Activated CD4-positive, alpha-beta memory T cell treated with anti-CD3 and anti-CD28 coated beads for 36 hours (primary cell): ENCODE results near the gene CBY1. TPM values are rescaled to one million over a fixed set of nuclear protein-coding genes. Genes with fewer than 3 reads are reported as not detected.

Experiments used
- CTCF ChIA-PET: fragments of 350-600 bp; sonication (Branson Sonifier 250); formaldehyde crosslinking; loops from one replicate; lab custom pipeline; 2021; ENCODE audit warnings: antibody characterized with exemption, inconsistent platforms; lab: Charles Lee
- POLR2A ChIA-PET: fragments of 350-600 bp; sonication (Branson Sonifier 250); formaldehyde crosslinking; loops from one replicate; lab custom pipeline; 2021; ENCODE audit warnings: antibody characterized with exemption; lab: Charles Lee
- DNase-seq: peaks from one replicate; pipeline ENCODE4 v3.0.0-alpha.2; 2020
- H3K27ac Mint-ChIP-seq: one replicate; pipeline ENCODE4 v1.8.0; 2021; ENCODE audit warnings: mixed read lengths
- H3K27me3 Mint-ChIP-seq: one replicate; pipeline ENCODE4 v1.8.0; 2021; ENCODE audit warnings: mixed read lengths
- H3K36me3 Mint-ChIP-seq: one replicate; pipeline ENCODE4 v1.8.0; 2021; ENCODE audit warnings: mixed read lengths
- H3K4me1 Mint-ChIP-seq: one replicate; pipeline ENCODE4 v1.8.0; 2021; ENCODE audit warnings: low read depth, mixed read lengths
- H3K4me3 Mint-ChIP-seq: one replicate; pipeline ENCODE4 v1.8.0; 2021; ENCODE audit warnings: mild to moderate bottlenecking, mixed read lengths
- H3K9me3 Mint-ChIP-seq: one replicate; pipeline ENCODE4 v1.8.0; 2021; ENCODE audit warnings: mixed read lengths
- intact Hi-C: fragments of 100-400 bp; cut with micrococcal nuclease; formaldehyde crosslinking; loops from one replicate; pipeline ENCODE4 v1.15.1; 2023
- total RNA-seq, 2 experiments: library from RNA; stranded (reverse); gene quantifications; one replicate each; pipeline ENCODE4 v1.2.3, GENCODE V29; 2021

Gene CBY1
- total RNA-seq, 2 experiments from 2014 or later, result 9.8 to 14.6 TPM

GRCh38 chr22:38715176-38715764 is 58.8 kb downstream of the CBY1 start:
- no peak for DNase-seq
- Mint-ChIP-seq H3K27me3 (no peaks in the 10 kb centered on the region), H3K9me3 (no peaks in the 10 kb centered on the region), H3K27ac (no peak overlapping the region), H3K36me3 (peaks cover 37% of the 10 kb centered on the region), H3K4me1 (peaks cover 40% of the 10 kb centered on the region), H3K4me3 (no peak overlapping the region)
- POLR2A ChIA-PET, result interaction anchor here (0.6 to 1.7 kb wide), 2 partner anchors 9 to 19 kb away, joined by 3 to 4 read pairs; partner anchors contain the start of gene GTPBP1
- intact Hi-C loops, result no loop called here
- CTCF ChIA-PET, result interaction anchor here (0.6 to 1.4 kb wide), 5 partner anchors 10 to 1079 kb away, joined by 3 to 7 read pairs (median 4); no protein-coding TSS in a partner anchor

DNA sequence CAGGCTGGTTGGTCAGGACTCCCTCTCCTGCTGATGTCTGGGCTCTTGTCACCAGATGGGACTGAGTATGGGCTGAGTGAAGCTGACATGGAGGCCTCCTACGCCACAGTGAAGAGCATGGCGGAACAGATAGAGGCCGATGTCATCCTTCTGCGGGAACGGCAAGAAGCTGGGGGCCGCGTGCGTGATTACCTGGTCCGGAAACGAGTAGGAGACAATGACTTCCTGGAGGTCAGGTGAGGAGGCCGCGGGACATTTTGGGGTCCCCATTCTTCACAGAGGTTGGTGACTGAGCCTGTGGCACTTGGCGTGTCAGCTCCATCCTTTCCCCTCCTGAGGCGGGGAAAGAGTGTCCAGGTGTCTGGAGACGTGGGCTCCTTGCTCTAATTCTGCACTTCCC is 59.4 kb downstream of the CBY1 start:
- POLR2A ChIA-PET, result interaction anchor here (0.6 to 1.7 kb wide), 2 partner anchors 10 to 18 kb away, joined by 3 to 4 read pairs; partner anchors contain the start of gene GTPBP1
- no peaks in the 10 kb centered on the region for H3K27me3 Mint-ChIP-seq
- H3K9me3 Mint-ChIP-seq, result no peaks in the 10 kb centered on the region
- no peak overlapping the region for H3K27ac Mint-ChIP-seq
- H3K4me1 Mint-ChIP-seq, result peaks cover 35% of the 10 kb centered on the region
- H3K36me3 Mint-ChIP-seq, result peaks cover 33% of the 10 kb centered on the region
- CTCF ChIA-PET, result interaction anchor here (1.4 kb wide), 1 partner anchor 9 kb away, joined by 4 read pairs; no protein-coding TSS in a partner anchor
- intact Hi-C loops, result no loop called here
- H3K4me3 Mint-ChIP-seq, result no peak overlapping the region
- no peak for DNase-seq

DNA sequence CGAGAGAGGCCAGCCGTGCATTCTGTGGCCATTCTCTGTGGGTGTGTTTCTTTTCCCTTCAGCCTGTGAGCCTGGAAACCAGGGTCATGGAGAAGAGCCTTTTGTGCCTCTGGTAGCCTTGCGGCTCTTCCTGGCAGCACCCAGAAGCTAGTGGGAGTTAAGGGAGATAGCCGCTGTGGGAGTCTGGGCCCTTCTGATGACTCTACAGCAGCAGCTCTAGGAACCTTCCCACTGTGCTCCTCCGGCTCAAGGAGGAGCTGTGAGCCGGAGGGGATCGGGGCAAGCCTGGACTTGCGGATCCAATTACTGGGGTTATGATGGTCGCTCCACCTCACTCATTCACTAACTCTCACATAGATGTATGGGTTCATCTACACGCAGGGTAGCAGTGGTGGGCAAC is 59.8 kb downstream of the CBY1 start:
- Mint-ChIP-seq H3K4me1 (peaks cover 30% of the 10 kb centered on the region), H3K27ac (no peak overlapping the region), H3K4me3 (no peak overlapping the region), H3K27me3 (no peaks in the 10 kb centered on the region), H3K36me3 (peaks cover 32% of the 10 kb centered on the region), H3K9me3 (no peaks in the 10 kb centered on the region)
- ChIA-PET CTCF (interaction anchor here (1.4 kb wide), 1 partner anchor 9 kb away, joined by 4 read pairs; no protein-coding TSS in a partner anchor), POLR2A (no interaction called here)
- intact Hi-C loops, result no loop called here
- DNase-seq, result no peak

- Mint-ChIP-seq H3K36me3 (peaks cover 36% of the 10 kb centered on the region), H3K9me3 (no peaks in the 10 kb centered on the region), H3K4me1 (peaks cover 30% of the 10 kb centered on the region), H3K27ac (no peak overlapping the region), H3K27me3 (no peaks in the 10 kb centered on the region), H3K4me3 (no peak overlapping the region)
- intact Hi-C loops, result no loop called here
- no peak for DNase-seq
- POLR2A ChIA-PET, result no interaction called here
- CTCF ChIA-PET, result interaction anchor here (1.1 to 1.7 kb wide), 3 partner anchors 8 to 17 kb away, joined by 3 to 7 read pairs (median 4); no protein-coding TSS in a partner anchor
Observed at GRCh38 chr22:38716826-38717225, 60.4 kb downstream of the CBY1 start.

DNA sequence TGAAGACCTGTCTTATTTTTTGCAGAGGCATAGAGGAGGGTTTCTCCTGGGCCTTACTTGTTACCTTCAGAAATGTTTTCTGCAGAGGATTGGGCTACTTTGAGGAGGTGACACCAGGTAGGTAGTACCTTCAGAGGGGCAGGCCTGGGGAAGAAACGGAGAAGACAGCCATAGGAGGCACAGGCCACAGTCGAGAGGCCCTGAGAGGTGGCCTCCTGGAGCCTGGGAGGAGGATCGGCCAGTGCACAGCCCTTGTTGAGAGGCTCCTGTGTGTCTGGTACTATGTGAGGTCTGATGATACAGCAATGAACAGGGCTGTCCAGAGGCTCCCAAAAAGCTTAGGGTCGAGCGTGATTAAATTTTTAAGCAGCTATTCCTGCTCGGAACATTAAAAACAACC is 60.8 kb downstream of the CBY1 start:
- Mint-ChIP-seq H3K27ac (no peak overlapping the region), H3K4me3 (no peak overlapping the region), H3K4me1 (peaks cover 26% of the 10 kb centered on the region), H3K27me3 (no peaks in the 10 kb centered on the region), H3K9me3 (no peaks in the 10 kb centered on the region), H3K36me3 (peaks cover 36% of the 10 kb centered on the region)
- ChIA-PET POLR2A (no interaction called here), CTCF (interaction anchor here (1.1 to 1.7 kb wide), 2 partner anchors 10 to 16 kb away, joined by 3 to 7 read pairs; no protein-coding TSS in a partner anchor)
- no peak for DNase-seq
- intact Hi-C loops, result no loop called here

DNA sequence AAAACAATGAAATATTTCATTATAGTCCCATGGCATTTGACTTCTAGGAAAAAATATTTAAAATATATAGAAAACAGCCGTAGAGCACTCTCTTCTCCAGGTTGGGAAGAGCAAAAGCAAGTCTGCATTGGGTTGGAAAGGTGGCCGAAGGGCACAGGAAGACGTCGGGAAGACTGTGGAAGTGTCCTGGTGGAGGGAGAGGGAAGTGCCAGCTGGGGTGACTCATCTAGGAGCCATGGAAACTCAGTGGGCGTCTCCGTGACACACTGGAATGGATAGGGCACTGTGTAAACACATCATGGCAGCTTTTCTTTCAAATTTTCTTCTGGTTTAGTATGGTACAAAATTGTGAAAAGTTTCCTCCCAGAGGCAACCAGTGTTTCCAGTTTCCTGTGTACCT is 62.0 kb downstream of the CBY1 start:
- no peak for DNase-seq
- Mint-ChIP-seq H3K36me3 (peaks cover 39% of the 10 kb centered on the region), H3K9me3 (no peaks in the 10 kb centered on the region), H3K27ac (peak overlapping the region; percentile 9), H3K27me3 (no peaks in the 10 kb centered on the region), H3K4me1 (peaks cover 15% of the 10 kb centered on the region), H3K4me3 (no peak overlapping the region)
- intact Hi-C loops, result no loop called here
- ChIA-PET POLR2A (interaction anchor here (0.9 kb wide), 1 partner anchor 8 kb away, joined by 3 read pairs; no protein-coding TSS in a partner anchor), CTCF (interaction anchor here (1.7 kb wide), 1 partner anchor 15 kb away, joined by 7 read pairs; no protein-coding TSS in a partner anchor)

DNA sequence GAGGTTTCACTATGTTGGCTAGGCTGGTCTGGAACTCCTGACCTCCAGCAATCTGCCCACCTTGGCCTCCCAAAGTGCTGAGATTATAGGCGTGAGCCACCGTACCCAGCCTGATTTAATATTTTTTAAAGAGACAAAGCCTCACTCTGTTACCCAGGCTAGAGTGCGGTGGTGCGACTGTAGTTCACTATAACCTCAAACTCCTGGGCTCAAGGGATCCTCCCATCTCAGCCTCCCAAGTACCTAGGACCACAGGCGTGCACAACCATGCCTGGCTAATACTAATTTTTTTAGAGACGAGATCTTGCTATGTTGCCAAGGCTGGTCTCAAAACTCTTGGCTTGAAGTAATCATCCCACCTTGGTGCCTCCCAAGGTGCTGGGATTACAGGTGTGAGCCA is 62.8 kb downstream of the CBY1 start:
- H3K36me3 Mint-ChIP-seq, result peaks cover 37% of the 10 kb centered on the region
- no peaks in the 10 kb centered on the region for H3K27me3 Mint-ChIP-seq
- POLR2A ChIA-PET, result no interaction called here

GRCh38 chr22:38720350-38720749 is 63.9 kb downstream of the CBY1 start:
- POLR2A ChIA-PET, result no interaction called here
- Mint-ChIP-seq H3K9me3 (no peaks in the 10 kb centered on the region), H3K27me3 (no peaks in the 10 kb centered on the region), H3K27ac (no peak overlapping the region), H3K4me1 (peaks cover 4% of the 10 kb centered on the region), H3K36me3 (peaks cover 48% of the 10 kb centered on the region), H3K4me3 (no peak overlapping the region)
- CTCF ChIA-PET, result interaction anchor here (1.4 kb wide), 1 partner anchor 13 kb away, joined by 3 read pairs; no protein-coding TSS in a partner anchor
- intact Hi-C loops, result no loop called here
- no peak for DNase-seq

More for the DNA sequence above, 62.8 kb downstream of the CBY1 start:
- no peaks in the 10 kb centered on the region for H3K9me3 Mint-ChIP-seq
- intact Hi-C loops, result no loop called here
- no peak for DNase-seq
- H3K4me3 Mint-ChIP-seq, result no peak overlapping the region
- CTCF ChIA-PET, result interaction anchor here (1.4 kb wide), 1 partner anchor 14 kb away, joined by 3 read pairs; no protein-coding TSS in a partner anchor
- no peak overlapping the region for H3K27ac Mint-ChIP-seq
- peaks cover 8% of the 10 kb centered on the region for H3K4me1 Mint-ChIP-seq

- POLR2A ChIA-PET, result interaction anchor here (0.7 kb wide), 1 partner anchor 14 kb away, joined by 3 read pairs; no protein-coding TSS in a partner anchor
- no peak overlapping the region for H3K4me3 Mint-ChIP-seq
- H3K36me3 Mint-ChIP-seq, result peaks cover 53% of the 10 kb centered on the region
- H3K27ac Mint-ChIP-seq, result no peak overlapping the region
- intact Hi-C loops, result no loop called here
- DNase-seq, result no peak
- H3K4me1 Mint-ChIP-seq, result peaks cover 4% of the 10 kb centered on the region
- H3K9me3 Mint-ChIP-seq, result no peaks in the 10 kb centered on the region
- no peaks in the 10 kb centered on the region for H3K27me3 Mint-ChIP-seq
- CTCF ChIA-PET, result interaction anchor here (0.9 to 4.0 kb wide), 3 partner anchors 12 to 669 kb away, joined by 5 to 33 read pairs (median 5); partner anchors contain the start of gene GTPBP1
Observed at GRCh38 chr22:38721551-38721950, 65.1 kb downstream of the CBY1 start.

Other genes starting within 250 kb of the CBY1 start
- gene KCNJ4, start 201.4 kb upstream of the CBY1 start, total RNA-seq, result not detected
- under 1 TPM; 0.94 to 0.97 TPM for gene KDELR3, start 188.5 kb upstream of the CBY1 start, total RNA-seq
- 100 to 1,000 TPM; 353 to 358 TPM for gene DDX17, start 150.3 kb upstream of the CBY1 start, total RNA-seq
- gene DMC1, start 86.5 kb upstream of the CBY1 start, total RNA-seq, result 10 to 100 TPM; 15.8 to 20.1 TPM
- gene FAM227A, start 246 bp upstream of the CBY1 start, total RNA-seq, result under 1 TPM; 0.36 to 0.88 TPM
- 100 to 1,000 TPM; 122 to 128 TPM for gene TOMM22, start 25.3 kb downstream of the CBY1 start, total RNA-seq
- 10 to 100 TPM; 71.8 to 78.4 TPM for gene JOSD1, start 44.3 kb downstream of the CBY1 start, total RNA-seq
- 10 to 100 TPM; 95.4 to 98.1 TPM for gene GTPBP1, start 49.3 kb downstream of the CBY1 start, total RNA-seq
- gene SUN2, start 99.4 kb downstream of the CBY1 start, total RNA-seq, result 100 to 1,000 TPM; 159 to 168 TPM
- 1 to 10 TPM; 7.7 to 8.3 TPM for gene DNAL4, start 137.5 kb downstream of the CBY1 start, total RNA-seq
- gene NPTXR, start 187.4 kb downstream of the CBY1 start, total RNA-seq, result 1 to 10 TPM; 1.9 to 2.5 TPM
- gene CBX6, start 215.6 kb downstream of the CBY1 start, total RNA-seq, result 100 to 1,000 TPM; 116 to 117 TPM